Stimulated activated CD4-positive, alpha-beta T cell treated with anti-CD3 and anti-CD28 coated beads, Interleukin-1b, Interleukin-23, amount 100 ng/mL, for 1 hour (primary cell): ENCODE results near the gene RXRB.

Source experiments
- DNase-seq, 2 donors: peaks; one replicate each; pipeline ENCODE4 v3.0.0-alpha.2; 2020; ENCODE audit warnings: low read depth in 2 of 2

The RXRB gene

GRCh38 chr6:33197431-33198048 is 2.9 kb downstream of the RXRB start:
- no peak for DNase-seq

GRCh38 chr6:33195304-33196165 is 4.9 kb downstream of the RXRB start:
- DNase-seq = no peak

GRCh38 chr6:33194431-33194979 is 6.0 kb downstream of the RXRB start:
- no peak for DNase-seq

- no peak for DNase-seq
Measured at GRCh38 chr6:33193619-33194018, 6.8 kb downstream of the RXRB start.

GRCh38 chr6:33192671-33193602 is 7.5 kb downstream of the RXRB start:
- DNase-seq = no peak

- DNase-seq = no peak
Measured at GRCh38 chr6:33192105-33192646, 8.3 kb downstream of the RXRB start, which contains the start of gene COL11A2. Gene COL11A2, minus strand, starts transcription at chr6:33192467. Its CDS starts 227 bp downstream, at chr6:33192240.

GRCh38 chr6:33191383-33192104 is 8.9 kb downstream of the RXRB start:
- no peak for DNase-seq

- DNase-seq = no peak
Measured at GRCh38 chr6:33190504-33191107, 9.9 kb downstream of the RXRB start.

GRCh38 chr6:33189625-33190448 is 10.6 kb downstream of the RXRB start:
- DNase-seq = no peak

- DNase-seq = no peak
Measured at GRCh38 chr6:33189164-33189563, 11.3 kb downstream of the RXRB start.

- no peak for DNase-seq
Measured at GRCh38 chr6:33187809-33188208, 12.7 kb downstream of the RXRB start.

- DNase-seq = no peak
Measured at GRCh38 chr6:33185654-33186187, 14.7 kb downstream of the RXRB start.

GRCh38 chr6:33185190-33185589 is 15.3 kb downstream of the RXRB start:
- no peak for DNase-seq

- DNase-seq = no peak
Measured at GRCh38 chr6:33183071-33183683, 17.3 kb downstream of the RXRB start.

GRCh38 chr6:33181141-33181540 is 19.3 kb downstream of the RXRB start:
- no peak for DNase-seq

- no peak for DNase-seq
Measured at GRCh38 chr6:33178755-33179475, 21.6 kb downstream of the RXRB start.

GRCh38 chr6:33177552-33178446 is 22.7 kb downstream of the RXRB start:
- no peak for DNase-seq
